Dendritic cell treated with granulocyte-macrophage colony-stimulating factor and Interleukin-4, amounts not matched to agents 40 ng/mL and 50 ng/mL, for 4 days (primary cell): Measurements from ENCODE around the gene FBXO47.

ENCODE experiments used
- H3K27ac Mint-ChIP-seq: one replicate; pipeline ENCODE4 v1.8.0; 2022; ENCODE audit warnings: mild to moderate bottlenecking, mixed read lengths
- H3K27me3 Mint-ChIP-seq: one replicate; pipeline ENCODE4 v1.8.0; 2022; ENCODE audit warnings: mild to moderate bottlenecking, mixed read lengths
- H3K36me3 Mint-ChIP-seq: one replicate; pipeline ENCODE4 v1.8.0; 2022; ENCODE audit warnings: low read depth, mixed read lengths
- H3K4me1 Mint-ChIP-seq: one replicate; pipeline ENCODE4 v1.8.0; 2022; ENCODE audit warnings: low read depth, mixed read lengths
- H3K4me3 Mint-ChIP-seq: one replicate; pipeline ENCODE4 v1.8.0; 2022; ENCODE audit warnings: mild to moderate bottlenecking, moderate library complexity, mixed read lengths
- H3K9me3 Mint-ChIP-seq: one replicate; pipeline ENCODE4 v1.8.0; 2022; ENCODE audit warnings: mixed read lengths
- intact Hi-C: fragments of 100-400 bp; cut with micrococcal nuclease; formaldehyde crosslinking; loops from one replicate; pipeline ENCODE4 v1.15.0; 2022

FBXO47 gene, protein sequence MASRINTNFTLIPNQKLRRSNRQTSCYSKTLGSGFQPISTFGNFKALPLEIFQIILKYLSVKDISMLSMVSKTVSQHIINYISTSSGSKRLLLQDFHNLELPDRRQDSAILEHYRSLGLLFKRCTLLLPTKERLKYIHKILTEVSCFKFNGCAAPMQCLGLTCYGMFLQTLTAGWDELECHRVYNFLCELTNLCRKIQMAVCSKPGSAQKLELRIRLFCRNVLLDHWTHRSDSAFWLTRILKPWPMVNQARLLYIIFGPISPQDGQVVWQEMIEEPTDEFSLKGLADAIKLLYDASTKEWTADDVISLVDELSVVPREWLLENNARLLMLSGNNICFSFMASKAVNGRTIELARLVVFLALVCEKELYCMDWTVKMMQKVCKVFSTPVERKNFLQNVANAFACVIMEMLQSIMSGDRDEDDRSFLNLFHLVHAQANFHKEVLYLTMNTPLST

DNA sequence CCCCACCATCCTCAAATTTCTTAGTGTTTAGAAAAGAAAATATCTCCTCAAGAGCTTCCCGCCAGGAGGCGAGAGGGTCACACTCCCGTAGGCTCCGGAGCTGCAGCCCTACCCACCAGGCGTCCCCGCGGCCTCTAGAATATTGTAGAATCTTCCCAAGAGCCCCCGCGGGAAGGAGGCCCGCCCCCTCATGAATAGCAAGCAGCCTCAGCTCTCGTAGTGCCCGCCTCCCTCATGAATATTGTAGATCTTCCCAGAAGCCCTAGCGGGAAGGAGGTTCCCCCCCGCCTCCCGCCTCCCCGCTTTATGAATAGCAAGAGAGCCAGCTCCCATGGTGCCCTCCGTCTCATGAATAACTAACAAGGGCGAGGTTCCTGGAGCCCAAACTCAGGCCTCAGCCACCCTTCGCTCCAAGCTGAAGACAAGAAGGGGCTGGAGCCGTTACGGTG is at the start of gene FBXO47:
Gene FBXO47 (minus strand): TSS at position 114 of the 449 bp plus-strand sequence. CDS start 4,378 bp downstream, outside the sequence.
- peak within 1 kb of the TSS; percentile 76 for H3K27ac Mint-ChIP-seq
- intact Hi-C loops = no loop called here
- no peaks in the 10 kb centered on the region for H3K27me3 Mint-ChIP-seq
- H3K9me3 Mint-ChIP-seq = no peaks in the 10 kb centered on the region
- H3K4me3 Mint-ChIP-seq = peak within 1 kb of the TSS; percentile 62
- no peaks in the 10 kb centered on the region for H3K36me3 Mint-ChIP-seq
- peaks cover 7% of the 10 kb centered on the region for H3K4me1 Mint-ChIP-seq

DNA sequence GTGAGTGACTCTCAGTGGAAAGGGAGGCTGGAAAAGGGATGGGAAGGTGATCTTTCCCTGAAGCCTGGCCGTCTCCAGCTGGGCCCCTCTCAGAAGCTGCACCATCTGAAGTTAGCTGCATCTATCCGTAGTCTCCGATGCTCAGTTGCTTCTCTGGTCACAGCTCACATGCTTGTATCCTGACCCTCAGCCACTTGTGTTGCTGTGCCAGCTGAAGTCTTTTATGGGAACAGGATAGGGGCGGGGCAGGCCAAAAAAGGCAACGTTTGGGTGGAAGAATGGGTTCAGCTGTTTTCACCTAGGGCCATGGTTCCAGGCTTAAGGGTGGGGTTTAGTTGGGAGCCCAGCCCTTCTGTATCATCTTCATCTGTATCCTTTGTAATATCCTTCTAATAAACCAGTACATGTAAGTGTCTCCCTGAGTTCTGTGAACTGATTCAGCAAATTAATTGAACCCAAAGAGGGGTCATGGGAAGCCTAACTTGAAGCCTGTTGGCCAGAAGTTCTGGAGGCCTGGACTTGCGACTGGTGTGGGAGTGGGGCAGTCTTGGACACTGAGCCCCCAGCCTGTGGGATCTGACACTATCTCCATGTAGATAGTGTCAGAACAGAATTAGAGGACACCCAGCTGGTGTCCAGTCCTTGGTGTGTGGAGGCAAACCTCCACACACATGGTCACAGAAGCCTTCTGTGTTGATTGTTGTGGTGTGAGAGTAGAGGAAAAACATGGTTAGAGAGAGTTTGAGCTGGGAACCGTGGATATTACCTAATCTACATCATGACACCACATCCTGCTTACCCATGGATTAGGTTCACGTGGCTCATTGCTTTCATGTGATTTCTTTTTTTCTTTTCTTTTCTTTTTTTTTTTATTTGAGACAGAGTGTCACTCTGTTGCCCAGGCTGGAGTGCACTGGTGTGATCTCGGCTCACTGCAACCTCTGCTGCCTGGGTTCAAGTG is 49.3 kb upstream of the FBXO47 start:
- H3K4me1 Mint-ChIP-seq = peaks cover 50% of the 10 kb centered on the region
- no peaks in the 10 kb centered on the region for H3K9me3 Mint-ChIP-seq
- H3K4me3 Mint-ChIP-seq = no peak overlapping the region
- H3K27me3 Mint-ChIP-seq = peaks cover 2% of the 10 kb centered on the region
- intact Hi-C loops = loop anchor here (5.0 kb wide), 1 partner anchor 34 kb away; no protein-coding TSS in a partner anchor
- H3K27ac Mint-ChIP-seq = peak overlapping the region; percentile 78
- H3K36me3 Mint-ChIP-seq = no peaks in the 10 kb centered on the region

DNA sequence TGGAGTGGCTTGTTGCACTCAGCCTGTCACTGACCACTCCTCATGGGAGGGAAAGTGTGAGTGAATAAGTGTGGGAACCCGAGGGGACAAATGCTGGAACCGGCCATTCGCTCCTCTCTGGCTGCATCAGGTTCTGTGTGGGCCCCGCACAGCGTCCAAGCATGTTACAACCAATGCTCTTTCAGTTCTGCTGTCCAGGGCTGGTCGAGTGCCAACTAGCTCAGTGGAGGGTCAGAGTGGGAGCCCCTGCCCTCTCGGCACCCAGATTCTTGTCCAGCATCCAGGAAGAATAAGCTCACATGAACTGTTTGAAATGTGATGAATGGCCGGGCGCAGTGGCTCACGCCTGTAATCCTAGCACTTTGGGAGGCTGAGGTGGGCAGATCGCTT is 48.3 kb upstream of the FBXO47 start:
- Mint-ChIP-seq H3K4me1 (peaks cover 50% of the 10 kb centered on the region), H3K27me3 (peaks cover 2% of the 10 kb centered on the region), H3K4me3 (no peak overlapping the region), H3K36me3 (no peaks in the 10 kb centered on the region), H3K27ac (peak overlapping the region; percentile 53), H3K9me3 (no peaks in the 10 kb centered on the region)
- intact Hi-C loops = loop anchor here (5.0 kb wide), 1 partner anchor 33 kb away; no protein-coding TSS in a partner anchor

DNA sequence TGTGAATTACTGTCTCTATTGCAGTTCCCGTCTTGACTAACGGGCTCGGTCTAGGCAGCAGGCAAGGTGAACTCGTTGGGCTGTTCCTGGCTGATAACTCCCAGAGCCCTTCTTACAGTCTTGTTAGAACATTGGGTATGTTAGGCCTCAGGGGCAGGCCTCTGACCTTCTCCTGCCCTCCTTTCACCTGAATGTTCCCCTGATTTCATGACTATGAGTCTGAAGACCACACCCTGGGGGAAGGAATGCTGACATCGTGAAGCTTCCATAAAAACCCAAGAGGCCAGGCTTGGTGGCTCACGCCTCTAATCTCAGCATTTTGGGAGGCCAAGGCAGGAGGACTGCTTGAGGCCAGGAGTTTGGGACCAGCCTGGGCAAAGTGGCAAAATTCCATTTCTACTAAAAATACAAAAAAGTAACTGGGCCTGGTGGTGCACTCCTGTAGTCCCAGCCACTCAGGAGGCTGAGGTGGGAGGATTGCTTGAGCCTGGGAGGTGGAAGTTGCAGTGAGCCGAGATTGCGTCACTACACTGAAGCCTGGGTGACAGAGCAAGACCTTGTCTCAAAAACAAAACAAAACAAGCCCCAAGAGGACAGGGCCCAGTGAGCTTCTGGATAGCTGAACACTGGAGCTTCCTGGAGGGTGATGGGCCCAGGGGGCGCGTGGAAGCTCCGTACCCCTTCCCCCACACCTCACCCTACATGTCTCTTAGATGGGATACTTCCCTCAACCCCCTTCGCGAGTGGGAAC is 47.8 kb upstream of the FBXO47 start:
- H3K36me3 Mint-ChIP-seq = no peaks in the 10 kb centered on the region
- no peaks in the 10 kb centered on the region for H3K9me3 Mint-ChIP-seq
- H3K27me3 Mint-ChIP-seq = peaks cover 2% of the 10 kb centered on the region
- intact Hi-C loops = loop anchor here (5.0 kb wide), 1 partner anchor 33 kb away; no protein-coding TSS in a partner anchor
- peak overlapping the region; percentile 53 for H3K27ac Mint-ChIP-seq
- H3K4me1 Mint-ChIP-seq = peaks cover 50% of the 10 kb centered on the region
- H3K4me3 Mint-ChIP-seq = no peak overlapping the region

DNA sequence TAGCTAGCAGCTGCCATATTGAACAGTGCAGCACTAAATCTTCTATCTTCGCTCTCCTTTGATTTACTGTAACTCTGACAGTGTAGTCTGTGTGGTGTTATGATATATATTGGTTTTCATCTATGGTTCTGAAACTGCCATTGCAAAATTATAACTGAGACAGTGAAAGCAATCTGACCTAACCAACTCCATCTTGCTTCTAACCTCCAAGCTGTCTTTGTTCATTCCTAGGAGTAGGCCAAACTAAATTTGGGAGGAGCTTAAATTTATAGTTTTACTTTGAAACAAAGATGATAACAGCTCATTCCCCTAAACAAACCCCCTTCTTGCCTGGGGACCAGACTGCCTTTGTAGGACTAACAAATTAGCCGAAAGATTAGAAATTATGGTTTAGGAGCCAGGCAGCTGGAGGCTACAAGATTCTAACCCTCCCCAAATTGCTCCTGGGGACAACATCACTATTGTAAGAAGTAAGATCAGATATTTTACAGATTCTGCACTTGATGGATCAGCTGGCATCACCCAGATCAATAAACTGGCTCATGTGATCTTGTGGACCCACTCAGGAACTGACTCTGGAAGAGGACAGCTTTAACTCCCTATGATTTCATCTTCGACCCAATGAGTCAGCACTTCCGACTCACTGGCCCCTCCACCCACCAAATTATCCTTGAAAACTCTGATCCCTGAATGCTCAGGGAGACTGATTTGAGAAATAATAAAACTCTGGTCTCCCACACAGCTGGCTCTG is 47.0 kb upstream of the FBXO47 start:
- Mint-ChIP-seq H3K4me3 (no peak overlapping the region), H3K9me3 (no peaks in the 10 kb centered on the region), H3K27ac (peak overlapping the region; percentile 53), H3K27me3 (peaks cover 2% of the 10 kb centered on the region), H3K4me1 (peaks cover 50% of the 10 kb centered on the region), H3K36me3 (no peaks in the 10 kb centered on the region)
- intact Hi-C loops = no loop called here

DNA sequence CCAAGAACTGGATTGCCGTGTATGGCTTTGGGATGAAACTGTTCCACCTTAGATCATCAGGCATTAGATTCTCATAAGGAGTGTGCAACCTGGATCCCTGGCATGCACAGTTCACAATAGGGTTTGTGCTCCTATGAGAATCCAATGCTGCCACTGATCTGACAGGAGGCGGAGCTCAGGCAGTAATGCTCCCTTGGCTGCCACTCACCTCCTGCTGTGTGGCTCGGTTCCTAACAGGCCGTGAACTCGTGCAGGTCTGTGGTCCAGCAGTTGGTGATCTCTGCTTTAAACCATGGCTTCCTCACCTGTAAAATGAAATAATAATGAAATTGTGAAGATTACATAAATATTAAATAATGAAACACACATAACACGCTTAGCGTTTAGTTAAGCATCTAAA is 45.5 kb upstream of the FBXO47 start:
- H3K27me3 Mint-ChIP-seq = peaks cover 2% of the 10 kb centered on the region
- H3K27ac Mint-ChIP-seq = no peak overlapping the region
- no peak overlapping the region for H3K4me3 Mint-ChIP-seq

DNA sequence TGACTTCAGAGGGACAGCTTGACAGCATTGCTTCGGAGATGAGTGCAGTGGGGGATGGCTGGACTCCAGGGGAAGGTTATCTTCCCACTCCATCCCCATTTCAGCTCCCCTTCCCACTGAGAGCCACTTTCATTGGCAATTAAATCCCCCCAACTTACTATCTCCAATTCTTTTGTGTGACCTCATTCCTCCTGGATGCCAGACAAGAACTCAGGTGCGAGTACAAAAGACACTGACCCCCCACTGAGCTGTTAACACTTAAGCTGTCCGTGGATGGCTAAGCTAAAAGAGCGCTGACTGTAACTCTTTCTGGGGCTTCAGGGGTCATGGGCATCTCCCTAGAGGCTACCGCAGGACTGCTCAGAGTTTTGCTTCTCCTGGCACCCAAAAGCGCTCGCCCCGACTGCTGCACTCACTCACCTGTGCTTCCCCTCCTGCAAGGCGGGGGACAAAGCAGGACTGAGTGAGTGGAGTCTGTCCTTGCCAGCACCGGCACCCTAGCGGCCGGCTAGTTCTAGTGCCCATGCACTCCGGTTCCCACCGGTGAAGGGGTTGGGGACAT is 44.8 kb upstream of the FBXO47 start:
- Mint-ChIP-seq H3K27ac (no peak overlapping the region), H3K36me3 (no peaks in the 10 kb centered on the region), H3K27me3 (peaks cover 2% of the 10 kb centered on the region), H3K9me3 (peaks cover 7% of the 10 kb centered on the region), H3K4me1 (peaks cover 32% of the 10 kb centered on the region), H3K4me3 (no peak overlapping the region)
- intact Hi-C loops = no loop called here

More for the DNA sequence above, 45.5 kb upstream of the FBXO47 start:
- H3K9me3 Mint-ChIP-seq = peaks cover 7% of the 10 kb centered on the region
- no peaks in the 10 kb centered on the region for H3K36me3 Mint-ChIP-seq
- H3K4me1 Mint-ChIP-seq = peaks cover 38% of the 10 kb centered on the region
- intact Hi-C loops = no loop called here

DNA sequence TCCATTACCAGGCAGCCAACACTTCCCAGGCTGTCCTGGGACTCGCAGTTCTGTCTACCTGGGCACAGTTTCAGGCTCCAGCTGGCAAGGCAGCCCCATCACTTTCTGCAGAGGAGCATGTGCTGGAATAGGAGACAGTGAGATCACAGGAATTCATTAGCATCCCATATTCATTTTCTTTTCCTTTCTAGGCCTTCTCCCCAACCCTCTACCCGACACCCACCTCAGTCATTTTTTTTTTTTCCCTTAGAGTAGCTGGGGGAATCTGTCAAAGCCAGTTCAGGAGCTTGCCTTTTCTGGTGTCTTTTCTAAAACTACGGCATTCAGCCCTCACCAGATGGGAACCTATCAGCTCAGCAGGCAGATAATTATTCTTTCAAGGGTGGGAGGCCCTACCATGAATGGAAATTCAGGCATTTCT is 42.4 kb upstream of the FBXO47 start:
- Mint-ChIP-seq H3K9me3 (peaks cover 7% of the 10 kb centered on the region), H3K27ac (no peak overlapping the region), H3K36me3 (no peaks in the 10 kb centered on the region), H3K4me3 (no peak overlapping the region), H3K27me3 (peaks cover 8% of the 10 kb centered on the region), H3K4me1 (peaks cover 11% of the 10 kb centered on the region)
- intact Hi-C loops = no loop called here

DNA sequence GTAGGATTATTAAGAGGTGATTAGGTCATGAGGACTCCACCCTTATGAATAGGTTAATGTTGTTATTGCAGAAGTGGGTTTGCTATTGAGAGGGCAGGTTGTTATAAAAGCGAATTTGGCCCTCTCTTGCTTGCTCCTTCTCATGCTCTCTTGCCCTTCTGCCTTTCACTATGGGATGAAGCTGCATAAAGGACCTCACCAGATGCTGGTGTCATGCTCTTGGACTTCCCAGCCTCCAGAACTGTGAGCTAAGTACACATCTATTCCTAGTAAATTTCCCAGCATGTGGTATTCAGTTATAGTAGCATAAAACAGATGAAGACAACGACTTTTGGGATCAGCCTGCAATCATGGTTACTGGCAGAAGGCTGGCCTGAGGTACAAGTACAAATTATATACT is 41.4 kb upstream of the FBXO47 start:
- H3K36me3 Mint-ChIP-seq = no peaks in the 10 kb centered on the region
- no peak overlapping the region for H3K4me3 Mint-ChIP-seq
- no peak overlapping the region for H3K27ac Mint-ChIP-seq
- H3K4me1 Mint-ChIP-seq = peaks cover 12% of the 10 kb centered on the region
- intact Hi-C loops = no loop called here
- peaks cover 7% of the 10 kb centered on the region for H3K9me3 Mint-ChIP-seq
- H3K27me3 Mint-ChIP-seq = peaks cover 8% of the 10 kb centered on the region

DNA sequence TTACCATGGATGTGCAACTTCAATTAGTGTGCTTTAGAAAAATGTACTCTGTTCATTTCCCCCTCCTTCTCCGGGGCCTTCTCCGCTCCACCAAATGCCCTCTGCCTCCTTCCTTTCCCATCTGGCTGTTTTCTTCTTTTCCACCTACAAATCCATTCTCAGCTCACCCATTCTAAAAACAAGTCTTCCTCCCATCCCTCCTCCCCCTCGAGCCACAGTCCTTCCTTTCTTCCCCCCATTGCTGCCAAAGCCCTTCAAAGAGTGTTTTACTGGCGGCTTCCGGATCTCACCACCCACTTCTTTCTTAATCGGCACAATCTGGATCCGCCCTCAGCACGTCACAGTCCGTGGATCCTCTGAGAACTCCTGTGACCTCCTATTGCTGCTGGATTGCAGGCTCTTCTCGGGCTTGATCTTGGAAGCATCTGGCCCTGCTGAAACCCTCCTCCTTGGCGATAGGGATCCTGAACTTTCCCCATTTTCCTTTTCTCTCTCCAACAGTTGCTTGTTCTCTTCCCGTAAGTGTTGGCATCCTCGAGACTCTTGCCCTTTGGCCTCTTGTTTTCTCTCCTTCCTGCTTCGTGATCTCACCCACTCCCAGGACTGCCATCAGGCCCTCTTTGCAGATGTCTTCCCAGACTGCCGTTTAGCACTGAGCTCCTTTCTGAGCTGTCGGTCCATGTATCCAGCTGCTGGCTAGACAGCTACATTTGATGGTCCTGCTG is 36.0 kb upstream of the FBXO47 start:
- Mint-ChIP-seq H3K9me3 (peaks cover 13% of the 10 kb centered on the region), H3K27ac (peak overlapping the region; percentile 96), H3K27me3 (peaks cover 7% of the 10 kb centered on the region), H3K4me3 (peak overlapping the region; percentile 64), H3K36me3 (peaks cover 1% of the 10 kb centered on the region), H3K4me1 (peaks cover 42% of the 10 kb centered on the region)
- intact Hi-C loops = no loop called here

DNA sequence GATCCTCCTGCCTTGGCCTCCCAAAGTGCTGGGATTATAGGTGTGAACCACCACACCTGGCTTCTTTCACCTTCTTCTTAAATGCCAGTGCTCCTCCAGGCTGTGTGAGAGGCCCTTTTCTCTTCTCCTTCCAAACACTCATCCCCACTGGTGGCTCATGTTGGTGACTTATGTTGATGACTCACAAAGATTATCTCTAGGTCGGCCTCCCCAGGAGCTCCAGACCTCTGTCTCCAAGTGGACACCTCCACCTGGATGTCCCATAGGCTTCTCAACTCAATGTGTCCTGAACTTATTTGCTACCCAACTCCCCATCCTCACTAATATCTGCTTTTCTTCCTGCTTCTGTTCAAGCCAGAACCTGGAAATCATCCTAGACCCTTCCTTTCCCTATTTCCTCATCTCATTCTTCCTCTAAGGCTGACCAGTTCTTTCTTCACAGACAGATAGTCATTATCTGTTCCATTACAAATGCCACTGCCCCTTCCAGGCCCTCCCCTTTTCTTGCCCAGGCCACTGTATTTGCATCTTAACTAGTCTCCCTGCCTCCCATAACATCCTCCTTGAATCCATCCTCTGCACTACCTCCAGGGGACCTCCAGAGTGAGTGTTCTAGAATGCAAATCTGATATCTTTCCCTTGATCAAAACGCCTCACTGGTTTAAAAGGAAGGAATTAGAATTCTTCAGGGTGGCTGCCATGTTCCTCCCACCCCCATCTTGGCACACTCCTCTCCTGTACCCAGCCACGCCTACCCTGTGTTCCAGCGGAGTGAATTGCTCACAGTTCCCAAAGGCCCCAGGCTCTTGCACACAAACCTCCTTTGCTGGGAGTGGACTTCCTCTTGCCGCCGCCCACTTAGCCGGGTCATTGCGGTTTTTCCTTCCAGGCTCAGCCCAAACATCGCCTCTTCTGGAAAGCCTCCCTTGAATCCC is 34.8 kb upstream of the FBXO47 start:
- H3K27ac Mint-ChIP-seq = peak overlapping the region; percentile 96
- H3K36me3 Mint-ChIP-seq = peaks cover 11% of the 10 kb centered on the region
- intact Hi-C loops = no loop called here
- peaks cover 42% of the 10 kb centered on the region for H3K4me1 Mint-ChIP-seq
- peak overlapping the region; percentile 64 for H3K4me3 Mint-ChIP-seq
- peaks cover 7% of the 10 kb centered on the region for H3K27me3 Mint-ChIP-seq
- H3K9me3 Mint-ChIP-seq = peaks cover 24% of the 10 kb centered on the region
